A549 (cell line): ENCODE data around the gene ZDHHC22. TPM values are rescaled to one million over a fixed set of nuclear protein-coding genes. Genes with fewer than 3 reads are reported as not detected.

Experiments used
- ATAC-seq, 2 experiments: fragments of 200-7000 bp in 1 of 2; fragments of >200 bp in 1 of 2; cut with Nextera tagmentation in 1 of 2; cut with Tn5 transposase in 1 of 2; 3 replicates each; pipeline versions ENCODE4 v1.8.0 to v1.9.1; 2018 to 2020; ENCODE audit warnings: mild to moderate bottlenecking in 1 of 2, moderate library complexity in 1 of 2
- CTCF ChIA-PET: fragments of 300-600 bp; sonication (Branson Sonifier 250); formaldehyde crosslinking; extraction: SDS; loops from one replicate; lab custom pipeline; 2021; ENCODE audit warnings: antibody characterized with exemption, inconsistent platforms; lab: Yijun Ruan, JAX
- POLR2A ChIA-PET: fragments of 350-600 bp; formaldehyde crosslinking; extraction: SDS; loops from one replicate; lab custom pipeline; 2021; ENCODE audit warnings: antibody characterized with exemption, inconsistent platforms; lab: Yijun Ruan, JAX
- DNase-seq, 2 experiments: peaks; one replicate each; pipeline versions ENCODE4 v3.0.0 to v3.0.0-alpha.2; 2011 to 2016; ENCODE audit warnings: low read depth in 1 of 2, low spot score in 1 of 2
- FAIRE-seq: peaks from 2 replicates; lab custom pipeline; 2011; peaks lifted over from hg19 to GRCh38; lab: Jason Lieb, UNC
- H3K27ac ChIP-seq, 2 experiments: fragments of >200 bp; sonication (Bioruptor Twin); formaldehyde crosslinking; 3 replicates each; pipeline ENCODE4 v1.5.1; 2016 to 2017
- H3K4me1 ChIP-seq: fragments of >200 bp; sonication (Bioruptor Twin); formaldehyde crosslinking; 3 replicates; pipeline ENCODE4 v1.6.1; 2016
- H3K4me2 ChIP-seq: fragments of >200 bp; sonication (Bioruptor Twin); formaldehyde crosslinking; 3 replicates; pipeline ENCODE4 v1.6.1; 2016
- H3K4me3 ChIP-seq: fragments of >200 bp; sonication (Bioruptor Twin); formaldehyde crosslinking; 3 replicates; pipeline ENCODE4 v1.5.1; 2016
- H3K9me3 ChIP-seq: fragments of >200 bp; sonication (Bioruptor Twin); formaldehyde crosslinking; 3 replicates; pipeline ENCODE4 v1.6.1; 2016
- ATOH8 ChIP-seq: fragments of 250-450 bp; sonication (Bioruptor Pico); IDR thresholded peaks from 2 replicates; pipeline ENCODE4 v1.5.0; 2020; ENCODE audit warnings: low read depth, mild to moderate bottlenecking, moderate library complexity
- CBX2 ChIP-seq: fragments of 200-600 bp; sonication (generic); IDR thresholded peaks from 2 replicates; pipeline ENCODE4 v1.6.1; 2016; ENCODE audit warnings: low read depth, mild to moderate bottlenecking, borderline replicate concordance
- CEBPB ChIP-seq, 2 experiments: fragments of >200 bp in 1 of 2; sonication (Bioruptor Twin) in 1 of 2; formaldehyde crosslinking in 1 of 2; IDR thresholded peaks; 2 replicates each; pipeline ENCODE4 v1.6.1; 2012 to 2016
- EHF ChIP-seq: fragments of 250-450 bp; sonication (Bioruptor Pico); IDR thresholded peaks from 2 replicates; pipeline ENCODE4 v1.5.0; 2020; ENCODE audit warnings: mild to moderate bottlenecking
- ELK1 ChIP-seq: fragments of 150-350 bp; IDR thresholded peaks from 2 replicates; pipeline ENCODE4 v1.6.1; 2014; ENCODE audit warnings: low read depth, mild to moderate bottlenecking, low read length
- ESRRA ChIP-seq: fragments of 150-350 bp; IDR thresholded peaks from 2 replicates; pipeline ENCODE4 v1.6.1; 2014; ENCODE audit warnings: mild to moderate bottlenecking, low read length, borderline replicate concordance
- FOSB ChIP-seq: fragments of 250-450 bp; sonication (Bioruptor Pico); IDR thresholded peaks from 2 replicates; pipeline ENCODE4 v1.5.0; 2020; ENCODE audit warnings: mild to moderate bottlenecking, moderate library complexity
- FOXS1 ChIP-seq: fragments of 250-450 bp; sonication (Bioruptor Pico); IDR thresholded peaks from 2 replicates; pipeline ENCODE4 v1.5.0; 2020; ENCODE audit warnings: mild to moderate bottlenecking, moderate library complexity
- GATA3 ChIP-seq: IDR thresholded peaks from 2 replicates; pipeline ENCODE4 v1.6.1; 2012; ENCODE audit warnings: borderline replicate concordance
- HOXB5 ChIP-seq: fragments of 250-450 bp; sonication (Bioruptor Pico); IDR thresholded peaks from 2 replicates; pipeline ENCODE4 v1.5.0; 2020; ENCODE audit warnings: mild to moderate bottlenecking, moderate library complexity
- JUN ChIP-seq, 2 experiments: fragments of >200 bp; sonication (Bioruptor Twin); formaldehyde crosslinking; IDR thresholded peaks; 2 replicates in 1 of 2; 3 replicates in 1 of 2; pipeline ENCODE4 v1.6.1; 2016 to 2017
- JUNB ChIP-seq: fragments of >200 bp; sonication (Bioruptor Twin); formaldehyde crosslinking; IDR thresholded peaks from 2 replicates; pipeline ENCODE4 v1.6.1; 2016
- KDM1A ChIP-seq: fragments of 200-600 bp; sonication (generic); IDR thresholded peaks from 2 replicates; pipeline ENCODE4 v1.6.1; 2016; ENCODE audit warnings: low read depth, mild to moderate bottlenecking
- MAX ChIP-seq: IDR thresholded peaks from 2 replicates; pipeline ENCODE4 v1.6.1; 2012
- MAZ ChIP-seq: fragments of 150-350 bp; IDR thresholded peaks from 2 replicates; pipeline ENCODE4 v1.6.1; 2014; ENCODE audit warnings: antibody characterized with exemption, low read depth, low read length, borderline replicate concordance
- RAD21 ChIP-seq, 2 experiments: fragments of >200 bp in 1 of 2; sonication (Bioruptor Twin) in 1 of 2; formaldehyde crosslinking in 1 of 2; IDR thresholded peaks in 1 of 2; conservative IDR thresholded peaks in 1 of 2; 2 replicates in 1 of 2; 3 replicates in 1 of 2; pipeline ENCODE4 v1.6.1; 2012 to 2018; ENCODE audit warnings: inconsistent platforms in 1 of 2
- RNF2 ChIP-seq: fragments of 200-600 bp; sonication (generic); IDR thresholded peaks from 2 replicates; pipeline ENCODE4 v1.6.1; 2016; ENCODE audit warnings: low read depth, mild to moderate bottlenecking, antibody characterized with exemption, moderate library complexity, borderline replicate concordance
- TP53 ChIP-seq: fragments of 250-450 bp; sonication (Bioruptor Pico); IDR thresholded peaks from 2 replicates; pipeline ENCODE4 v1.5.0; 2021; ENCODE audit warnings: mild to moderate bottlenecking, moderate library complexity
- USF2 ChIP-seq: fragments of 450-650 bp; IDR thresholded peaks from 2 replicates; pipeline ENCODE4 v1.6.1; 2014; ENCODE audit warnings: antibody characterized with exemption
- WGBS: methylation state at CpG from one replicate; pipeline ENCODE4 v1.1.6; 2017; ENCODE audit errors: missing lambda C conversion rate; 5-methylcytosine and 5-hydroxymethylcytosine counted together
- polyA plus RNA-seq, 4 experiments: library from polyadenylated mRNA; depleted of rRNA in 3 of 4; stranded (reverse); fragments of >200 nt; fragmentation: RNase III in 1 of 4; extraction: RNeasy Plus Mini Kit Qiagen cat#74134 plus additional on column Dnase treatment in 1 of 4; gene quantifications; 2 replicates in 3 of 4; 3 replicates in 1 of 4; pipeline ENCODE4 v1.2.3, GENCODE V29; 2011 to 2017

The ZDHHC22 gene
- polyA plus RNA-seq, 2 of the 4 experiments (the other 2 are of a cell fraction): 0.04 to 0.23 TPM

GRCh38 chr14:77189479-77189878 is 47.9 kb upstream of the ZDHHC22 start:
- CTCF ChIA-PET: interaction anchor here (1.1 to 1.9 kb wide), 2 partner anchors 11 to 38 kb away, joined by 3 to 5 read pairs; no protein-coding TSS in a partner anchor
- FAIRE-seq (no peak), DNase-seq (no peak), ATAC-seq (no peak)
- 60% methylated on average over 4 of the region's 4 CpGs for WGBS
- POLR2A ChIA-PET: no interaction called here
- no peaks in the 10 kb centered on the region for H3K9me3 ChIP-seq
- H3K4me1 ChIP-seq: no peaks in the 10 kb centered on the region; the same call in 2 of the 3 replicates
- H3K4me2 ChIP-seq: no peak overlapping the region
- no peak for TF ChIP-seq MAZ
- TF ChIP-seq RAD21 (conservative IDR thresholded peaks at IDR 0.05 in 1 of 2, IDR thresholded peaks at IDR 0.05 in 1 of 2): no peak
- no peak for TF ChIP-seq ELK1
- no peak for TF ChIP-seq RNF2
- no peak for TF ChIP-seq JUN (IDR thresholded peaks at IDR 0.05)
- no peak for TF ChIP-seq ATOH8
- no peak for TF ChIP-seq CEBPB (IDR thresholded peaks at IDR 0.05)
- no peak for TF ChIP-seq CBX2
- no peak for TF ChIP-seq JUNB
- no peak for TF ChIP-seq EHF (CRISPR knock-in tag)
- TF ChIP-seq, all 56 proteins: peak for 0
- H3K4me3 ChIP-seq: no peak overlapping the region
- H3K27ac ChIP-seq: no peak overlapping the region

GRCh38 chr14:77187649-77188012 is 46.0 kb upstream of the ZDHHC22 start:
- DNase-seq: no peak
- ChIA-PET CTCF (interaction anchor here (0.9 to 1.2 kb wide), 2 partner anchors 90 to 114 kb away, joined by 3 read pairs; no protein-coding TSS in a partner anchor), POLR2A (no interaction called here)
- 63% methylated on average over 3 of the region's 3 CpGs for WGBS
- no peak overlapping the region for H3K4me2 ChIP-seq
- FAIRE-seq: no peak
- H3K9me3 ChIP-seq: no peaks in the 10 kb centered on the region
- no peaks in the 10 kb centered on the region; the same call in 2 of the 3 replicates for H3K4me1 ChIP-seq
- H3K27ac ChIP-seq: no peak overlapping the region; a peak in 1 of 6 replicates
- H3K4me3 ChIP-seq: no peak overlapping the region
- TF ChIP-seq ELK1 (no peak), ESRRA (no peak), FOSB (CRISPR knock-in tag) (no peak), GATA3 (no peak), KDM1A (no peak), USF2 (no peak), HOXB5 (CRISPR knock-in tag) (no peak), MAX (no peak), FOXS1 (CRISPR knock-in tag) (no peak), TP53 (no peak)
- ATAC-seq: no peak
